Natural killer cell (primary cell): ENCODE data around the gene KRTAP3-2. TPM values are rescaled to one million over a fixed set of nuclear protein-coding genes. Genes with fewer than 3 reads are reported as not detected.

Source experiments
- ATAC-seq, 3 donors: fragments of 150-1000 bp in 2 of 3; fragments of 200-7000 bp in 1 of 3; cut with Tn5 transposase; 1 replicate in 1 of 3; 2 replicates in 2 of 3; pipeline ENCODE4 v1.10.0; 2021; ENCODE audit warnings: mild to moderate bottlenecking in 2 of 3, moderate library complexity in 2 of 3
- DNase-seq, 2 donors: peaks; one replicate each; pipeline versions ENCODE4 v3.0.0 to v3.0.0-alpha.2; 2013 to 2021; ENCODE audit warnings: mixed read lengths in 1 of 2
- H3K27ac ChIP-seq: one replicate; pipeline ENCODE4 v1.5.1; 2013; ENCODE audit warnings: mild to moderate bottlenecking, low read length
- H3K27me3 ChIP-seq: one replicate; pipeline ENCODE4 v1.6.1; 2013; ENCODE audit warnings: low read length; ENCODE audit not compliant: control insufficient read depth, insufficient read depth
- H3K36me3 ChIP-seq: one replicate; pipeline ENCODE4 v1.6.1; 2013; ENCODE audit warnings: low read length; ENCODE audit not compliant: control insufficient read depth, insufficient read depth
- H3K4me1 ChIP-seq: one replicate; pipeline ENCODE4 v1.6.1; 2013; ENCODE audit warnings: low read length; ENCODE audit not compliant: control insufficient read depth, insufficient read depth
- H3K4me3 ChIP-seq: one replicate; pipeline ENCODE4 v1.5.1; 2013; ENCODE audit warnings: low read length
- H3K9me3 ChIP-seq: one replicate; pipeline ENCODE4 v1.6.1; 2013; ENCODE audit warnings: low read length; ENCODE audit not compliant: control insufficient read depth, insufficient read depth
- H3K27ac Mint-ChIP-seq, 2 donors: one replicate each; pipeline ENCODE4 v1.8.0; 2022; ENCODE audit warnings: mild to moderate bottlenecking in 2 of 2, mixed read lengths in 2 of 2, moderate library complexity in 1 of 2
- H3K27me3 Mint-ChIP-seq, 2 donors: one replicate each; pipeline ENCODE4 v1.8.0; 2022; ENCODE audit warnings: low read depth in 2 of 2, mixed read lengths in 2 of 2
- H3K36me3 Mint-ChIP-seq: one replicate; pipeline ENCODE4 v1.8.0; 2022; ENCODE audit warnings: mixed read lengths
- H3K4me1 Mint-ChIP-seq, 2 donors: one replicate each; pipeline ENCODE4 v1.8.0; 2022; ENCODE audit warnings: mixed read lengths in 2 of 2
- H3K4me3 Mint-ChIP-seq: one replicate; pipeline ENCODE4 v1.8.0; 2022; ENCODE audit warnings: mild to moderate bottlenecking, moderate library complexity, mixed read lengths
- H3K9me3 Mint-ChIP-seq, 2 donors: one replicate each; pipeline ENCODE4 v1.8.0; 2022; ENCODE audit warnings: mixed read lengths in 2 of 2
- WGBS: methylation state at CpG from one replicate; pipeline ENCODE4 v1.1.7; 2013; ENCODE audit warnings: missing lambda C conversion rate; ENCODE audit not compliant: insufficient coverage; 5-methylcytosine and 5-hydroxymethylcytosine counted together
- intact Hi-C: fragments of 100-400 bp; cut with micrococcal nuclease; formaldehyde crosslinking; loops from one replicate; pipeline ENCODE4 v1.14.2; 2022
- total RNA-seq, 4 donors: library from RNA; stranded (reverse); fragments of 120-200 nt in 1 of 4; gene quantifications; one replicate each; pipeline versions ENCODE4 v1.2.3 to v1.2.4, GENCODE V29; 2013 to 2022
- TF ChIP-seq, protein P1 (sequence below): fragments of 200-600 bp; IDR thresholded peaks from one replicate; pipeline ENCODE4 v1.8.0; 2022; ENCODE audit warnings: antibody characterized with exemption

Gene KRTAP3-2
- total RNA-seq, 3 donors from 2014 or later (not counting 1 experiment from before 2014, with no cell fraction given): not detected

- no peak overlapping the region for H3K27ac Mint-ChIP-seq
- no peak overlapping the region for H3K4me3 Mint-ChIP-seq
- H3K36me3 Mint-ChIP-seq: no peaks in the 10 kb centered on the region
- H3K9me3 ChIP-seq: no peaks in the 10 kb centered on the region
- H3K36me3 ChIP-seq: no peaks in the 10 kb centered on the region
- no peaks in the 10 kb centered on the region for H3K9me3 Mint-ChIP-seq
- H3K27ac ChIP-seq: no peak overlapping the region
- DNase-seq (no peak), ATAC-seq (no peak)
- H3K27me3 ChIP-seq: no peaks in the 10 kb centered on the region
- intact Hi-C loops: no loop called here
- peaks cover 12 to 17% of the 10 kb centered on the region in 2 donors for H3K27me3 Mint-ChIP-seq
- H3K4me3 ChIP-seq: no peak overlapping the region
- TF ChIP-seq, protein P1, sequence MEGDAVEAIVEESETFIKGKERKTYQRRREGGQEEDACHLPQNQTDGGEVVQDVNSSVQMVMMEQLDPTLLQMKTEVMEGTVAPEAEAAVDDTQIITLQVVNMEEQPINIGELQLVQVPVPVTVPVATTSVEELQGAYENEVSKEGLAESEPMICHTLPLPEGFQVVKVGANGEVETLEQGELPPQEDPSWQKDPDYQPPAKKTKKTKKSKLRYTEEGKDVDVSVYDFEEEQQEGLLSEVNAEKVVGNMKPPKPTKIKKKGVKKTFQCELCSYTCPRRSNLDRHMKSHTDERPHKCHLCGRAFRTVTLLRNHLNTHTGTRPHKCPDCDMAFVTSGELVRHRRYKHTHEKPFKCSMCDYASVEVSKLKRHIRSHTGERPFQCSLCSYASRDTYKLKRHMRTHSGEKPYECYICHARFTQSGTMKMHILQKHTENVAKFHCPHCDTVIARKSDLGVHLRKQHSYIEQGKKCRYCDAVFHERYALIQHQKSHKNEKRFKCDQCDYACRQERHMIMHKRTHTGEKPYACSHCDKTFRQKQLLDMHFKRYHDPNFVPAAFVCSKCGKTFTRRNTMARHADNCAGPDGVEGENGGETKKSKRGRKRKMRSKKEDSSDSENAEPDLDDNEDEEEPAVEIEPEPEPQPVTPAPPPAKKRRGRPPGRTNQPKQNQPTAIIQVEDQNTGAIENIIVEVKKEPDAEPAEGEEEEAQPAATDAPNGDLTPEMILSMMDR: no peak
- no peaks in the 10 kb centered on the region for H3K4me1 Mint-ChIP-seq
- no peaks in the 10 kb centered on the region for H3K4me1 ChIP-seq
These were observed 10.7 kb upstream of the KRTAP3-2 start for GRCh38 chr17:41010441-41010840.

DNA sequence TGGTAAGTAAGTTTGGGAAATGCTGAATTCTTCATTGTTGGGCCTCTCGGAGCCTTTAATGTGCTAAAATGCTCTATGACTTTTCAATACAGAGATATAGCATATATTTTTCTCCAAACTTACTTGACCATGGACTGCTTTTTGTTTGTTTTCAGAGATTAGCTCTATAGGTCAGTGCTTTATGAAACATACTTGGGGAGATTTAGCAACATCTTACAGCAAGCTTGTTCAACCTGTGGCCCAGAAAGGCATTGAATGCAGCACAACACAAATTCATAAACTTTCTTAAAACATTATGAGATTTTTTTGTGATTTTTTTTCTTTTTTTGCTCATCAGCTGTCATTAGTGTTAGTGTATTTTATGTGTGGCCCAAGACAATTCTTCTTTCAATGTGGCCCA is 10.2 kb upstream of the KRTAP3-2 start:
- intact Hi-C loops: no loop called here
- H3K27ac ChIP-seq: no peak overlapping the region
- H3K27me3 Mint-ChIP-seq: peaks cover 12 to 17% of the 10 kb centered on the region in 2 donors
- H3K27me3 ChIP-seq: no peaks in the 10 kb centered on the region
- H3K4me3 Mint-ChIP-seq: no peak overlapping the region
- WGBS: no CpG with 5 or more reads among the region's 1 CpG
- no peak overlapping the region for H3K4me3 ChIP-seq
- no peaks in the 10 kb centered on the region for H3K36me3 ChIP-seq
- no peaks in the 10 kb centered on the region for H3K9me3 ChIP-seq
- H3K27ac Mint-ChIP-seq: no peak overlapping the region
- H3K4me1 ChIP-seq: no peaks in the 10 kb centered on the region
- H3K36me3 Mint-ChIP-seq: no peaks in the 10 kb centered on the region
- DNase-seq (no peak), ATAC-seq (no peak)
- H3K4me1 Mint-ChIP-seq: no peaks in the 10 kb centered on the region
- H3K9me3 Mint-ChIP-seq: no peaks in the 10 kb centered on the region
- TF ChIP-seq, protein P1: no peak

DNA sequence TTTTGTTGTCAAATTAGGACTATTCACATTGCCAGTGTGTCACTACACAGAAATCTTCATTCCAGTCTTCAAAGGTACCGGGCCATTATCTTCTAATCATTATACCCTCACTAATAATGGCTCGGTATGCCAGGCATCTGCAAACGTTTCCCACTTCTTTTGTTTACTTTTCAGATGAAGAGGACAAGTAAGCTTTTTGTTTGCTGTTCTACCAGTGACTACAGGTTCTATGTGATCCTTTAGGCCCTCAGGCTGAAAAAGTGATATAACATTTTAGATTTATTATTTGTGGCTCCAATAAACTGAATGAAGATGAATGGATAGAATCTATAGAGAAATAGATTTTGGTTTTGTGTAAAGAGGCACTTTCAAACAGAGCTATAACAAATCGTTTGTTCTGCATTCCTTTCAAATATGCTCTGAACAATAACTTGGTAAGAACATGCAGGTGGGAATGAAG is 9.6 kb upstream of the KRTAP3-2 start:
- H3K36me3 Mint-ChIP-seq: no peaks in the 10 kb centered on the region
- Histone ChIP-seq H3K9me3 (no peaks in the 10 kb centered on the region), H3K4me3 (no peak overlapping the region), H3K36me3 (no peaks in the 10 kb centered on the region), H3K27me3 (peaks cover under 1% of the 10 kb centered on the region), H3K4me1 (no peaks in the 10 kb centered on the region), H3K27ac (no peak overlapping the region)
- H3K4me1 Mint-ChIP-seq: no peaks in the 10 kb centered on the region
- TF ChIP-seq, protein P1: no peak
- H3K27me3 Mint-ChIP-seq: peaks cover 12 to 17% of the 10 kb centered on the region in 2 donors
- no peak for ATAC-seq
- intact Hi-C loops: no loop called here
- DNase-seq: no peak
- WGBS: 77% methylated on average over 4 of the region's 4 CpGs
- no peak overlapping the region for H3K4me3 Mint-ChIP-seq
- no peaks in the 10 kb centered on the region for H3K9me3 Mint-ChIP-seq
- no peak overlapping the region for H3K27ac Mint-ChIP-seq

- 93% methylated on average over 6 of the region's 8 CpGs for WGBS
- TF ChIP-seq, protein P1: no peak
- DNase-seq: no peak
These were observed 9.1 kb upstream of the KRTAP3-2 start, which contains the start of gene KRTAP3-1 for GRCh38 chr17:41008811-41009210. TSS of gene KRTAP3-1 (minus strand) at chr17:41009128. CDS start at chr17:41009074, 54 bp downstream.

More at GRCh38 chr17:41008811-41009210, 9.1 kb upstream of the KRTAP3-2 start, which contains the start of gene KRTAP3-1:
- Mint-ChIP-seq H3K4me3 (no peak within 1 kb of the TSS), H3K27ac (no peak within 1 kb of the TSS), H3K4me1 (no peaks in the 10 kb centered on the region), H3K9me3 (no peaks in the 10 kb centered on the region), H3K36me3 (no peaks in the 10 kb centered on the region), H3K27me3 (peaks cover 12 to 19% of the 10 kb centered on the region in 2 donors)
- H3K27me3 ChIP-seq: peaks cover 5% of the 10 kb centered on the region
- H3K4me3 ChIP-seq: no peak within 1 kb of the TSS
- H3K36me3 ChIP-seq: no peaks in the 10 kb centered on the region
- intact Hi-C loops: no loop called here
- H3K4me1 ChIP-seq: no peaks in the 10 kb centered on the region
- no peak for ATAC-seq
- H3K27ac ChIP-seq: no peak within 1 kb of the TSS
- no peaks in the 10 kb centered on the region for H3K9me3 ChIP-seq
